Measurements from ENCODE around the gene DGKA.

DNA sequence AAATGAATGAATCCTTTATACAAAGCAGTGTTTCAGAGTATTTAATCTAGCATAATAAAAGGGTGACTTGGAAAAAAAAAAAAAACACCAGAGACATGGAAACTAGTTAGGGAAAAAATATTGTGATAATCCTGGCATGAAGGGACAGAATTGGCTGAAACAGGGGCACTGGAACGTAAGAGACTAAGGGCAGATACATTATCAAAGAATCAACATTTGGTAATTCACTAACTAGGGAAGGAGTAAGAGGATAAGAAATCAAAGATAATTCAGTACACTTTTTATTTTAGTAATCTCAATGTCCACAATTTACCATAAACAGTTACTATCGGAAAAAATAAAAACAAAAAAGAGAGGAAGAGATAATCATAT lies 21.5 kb upstream of the DGKA start:
- TF ChIP-seq EP300 (IDR thresholded peaks at IDR 0.05; ENCODE audit: low read depth in 2 of 2, low read length in 2 of 2) (no peak), EP300 (CRISPR knock-in tag; IDR thresholded peaks at IDR 0.05; ENCODE audit: borderline replicate concordance) (no peak), ISL2 (CRISPR knock-in tag; IDR thresholded peaks at IDR 0.05) (no peak), GABPB1 (CRISPR knock-in tag; IDR thresholded peaks at IDR 0.05) (no peak), MTF2 (CRISPR knock-in tag; IDR thresholded peaks at IDR 0.05; ENCODE audit: borderline replicate concordance) (no peak), POLR2AphosphoS5 (IDR thresholded peaks at IDR 0.05; ENCODE audit: low read depth, low read length) (no peak)
- TF ChIP-seq, protein P1, sequence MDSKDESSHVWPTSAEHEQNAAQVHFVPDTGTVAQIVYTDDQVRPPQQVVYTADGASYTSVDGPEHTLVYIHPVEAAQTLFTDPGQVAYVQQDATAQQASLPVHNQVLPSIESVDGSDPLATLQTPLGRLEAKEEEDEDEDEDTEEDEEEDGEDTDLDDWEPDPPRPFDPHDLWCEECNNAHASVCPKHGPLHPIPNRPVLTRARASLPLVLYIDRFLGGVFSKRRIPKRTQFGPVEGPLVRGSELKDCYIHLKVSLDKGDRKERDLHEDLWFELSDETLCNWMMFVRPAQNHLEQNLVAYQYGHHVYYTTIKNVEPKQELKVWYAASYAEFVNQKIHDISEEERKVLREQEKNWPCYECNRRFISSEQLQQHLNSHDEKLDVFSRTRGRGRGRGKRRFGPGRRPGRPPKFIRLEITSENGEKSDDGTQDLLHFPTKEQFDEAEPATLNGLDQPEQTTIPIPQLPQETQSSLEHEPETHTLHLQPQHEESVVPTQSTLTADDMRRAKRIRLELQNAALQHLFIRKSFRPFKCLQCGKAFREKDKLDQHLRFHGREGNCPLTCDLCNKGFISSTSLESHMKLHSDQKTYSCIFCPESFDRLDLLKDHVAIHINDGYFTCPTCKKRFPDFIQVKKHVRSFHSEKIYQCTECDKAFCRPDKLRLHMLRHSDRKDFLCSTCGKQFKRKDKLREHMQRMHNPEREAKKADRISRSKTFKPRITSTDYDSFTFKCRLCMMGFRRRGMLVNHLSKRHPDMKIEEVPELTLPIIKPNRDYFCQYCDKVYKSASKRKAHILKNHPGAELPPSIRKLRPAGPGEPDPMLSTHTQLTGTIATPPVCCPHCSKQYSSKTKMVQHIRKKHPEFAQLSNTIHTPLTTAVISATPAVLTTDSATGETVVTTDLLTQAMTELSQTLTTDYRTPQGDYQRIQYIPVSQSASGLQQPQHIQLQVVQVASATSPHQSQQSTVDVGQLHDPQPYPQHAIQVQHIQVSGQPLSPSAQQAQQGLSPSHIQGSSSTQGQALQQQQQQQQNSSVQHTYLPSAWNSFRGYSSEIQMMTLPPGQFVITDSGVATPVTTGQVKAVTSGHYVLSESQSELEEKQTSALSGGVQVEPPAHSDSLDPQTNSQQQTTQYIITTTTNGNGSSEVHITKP (CRISPR knock-in tag; IDR thresholded peaks at IDR 0.05; ENCODE audit: low read depth), result no peak
- TF ChIP-seq, protein P2, sequence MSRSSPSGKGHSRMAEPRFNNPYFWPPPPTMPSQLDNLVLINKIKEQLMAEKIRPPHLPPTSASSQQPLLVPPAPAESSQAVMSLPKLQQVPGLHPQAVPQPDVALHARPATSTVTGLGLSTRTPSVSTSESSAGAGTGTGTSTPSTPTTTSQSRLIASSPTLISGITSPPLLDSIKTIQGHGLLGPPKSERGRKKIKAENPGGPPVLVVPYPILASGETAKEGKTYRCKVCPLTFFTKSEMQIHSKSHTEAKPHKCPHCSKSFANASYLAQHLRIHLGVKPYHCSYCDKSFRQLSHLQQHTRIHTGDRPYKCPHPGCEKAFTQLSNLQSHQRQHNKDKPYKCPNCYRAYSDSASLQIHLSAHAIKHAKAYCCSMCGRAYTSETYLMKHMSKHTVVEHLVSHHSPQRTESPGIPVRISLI (CRISPR knock-in tag; IDR thresholded peaks at IDR 0.05; ENCODE audit: borderline replicate concordance), result no peak
- TF ChIP-seq, protein P3, sequence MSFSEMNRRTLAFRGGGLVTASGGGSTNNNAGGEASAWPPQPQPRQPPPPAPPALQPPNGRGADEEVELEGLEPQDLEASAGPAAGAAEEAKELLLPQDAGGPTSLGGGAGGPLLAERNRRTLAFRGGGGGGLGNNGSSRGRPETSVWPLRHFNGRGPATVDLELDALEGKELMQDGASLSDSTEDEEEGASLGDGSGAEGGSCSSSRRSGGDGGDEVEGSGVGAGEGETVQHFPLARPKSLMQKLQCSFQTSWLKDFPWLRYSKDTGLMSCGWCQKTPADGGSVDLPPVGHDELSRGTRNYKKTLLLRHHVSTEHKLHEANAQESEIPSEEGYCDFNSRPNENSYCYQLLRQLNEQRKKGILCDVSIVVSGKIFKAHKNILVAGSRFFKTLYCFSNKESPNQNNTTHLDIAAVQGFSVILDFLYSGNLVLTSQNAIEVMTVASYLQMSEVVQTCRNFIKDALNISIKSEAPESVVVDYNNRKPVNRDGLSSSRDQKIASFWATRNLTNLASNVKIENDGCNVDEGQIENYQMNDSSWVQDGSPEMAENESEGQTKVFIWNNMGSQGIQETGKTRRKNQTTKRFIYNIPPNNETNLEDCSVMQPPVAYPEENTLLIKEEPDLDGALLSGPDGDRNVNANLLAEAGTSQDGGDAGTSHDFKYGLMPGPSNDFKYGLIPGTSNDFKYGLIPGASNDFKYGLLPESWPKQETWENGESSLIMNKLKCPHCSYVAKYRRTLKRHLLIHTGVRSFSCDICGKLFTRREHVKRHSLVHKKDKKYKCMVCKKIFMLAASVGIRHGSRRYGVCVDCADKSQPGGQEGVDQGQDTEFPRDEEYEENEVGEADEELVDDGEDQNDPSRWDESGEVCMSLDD (CRISPR knock-in tag; IDR thresholded peaks at IDR 0.05; ENCODE audit: borderline replicate concordance), result no peak
